ENCODE data around the gene RBM8A.

RBM8A gene

DNA sequence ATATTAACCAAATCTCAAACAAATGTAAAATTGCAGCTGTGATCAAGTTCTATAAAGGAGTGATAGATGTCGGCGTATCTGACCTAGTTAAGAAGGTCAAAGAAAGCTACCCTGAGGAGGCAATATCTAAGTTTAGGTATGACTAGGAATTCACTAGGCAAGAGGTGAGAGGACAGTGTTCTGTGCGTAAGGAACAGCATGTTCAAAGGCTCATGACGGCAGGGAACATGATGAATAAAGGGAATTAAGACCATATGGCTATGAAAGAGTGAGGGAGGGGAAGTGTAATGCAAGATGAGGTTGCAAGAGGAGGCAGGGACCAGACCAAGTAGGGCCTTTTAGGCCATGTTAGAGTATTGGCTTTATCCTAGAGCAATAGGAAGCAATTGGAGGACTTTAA, 21.9 kb upstream of the RBM8A start:
- TF ChIP-seq, protein P1, sequence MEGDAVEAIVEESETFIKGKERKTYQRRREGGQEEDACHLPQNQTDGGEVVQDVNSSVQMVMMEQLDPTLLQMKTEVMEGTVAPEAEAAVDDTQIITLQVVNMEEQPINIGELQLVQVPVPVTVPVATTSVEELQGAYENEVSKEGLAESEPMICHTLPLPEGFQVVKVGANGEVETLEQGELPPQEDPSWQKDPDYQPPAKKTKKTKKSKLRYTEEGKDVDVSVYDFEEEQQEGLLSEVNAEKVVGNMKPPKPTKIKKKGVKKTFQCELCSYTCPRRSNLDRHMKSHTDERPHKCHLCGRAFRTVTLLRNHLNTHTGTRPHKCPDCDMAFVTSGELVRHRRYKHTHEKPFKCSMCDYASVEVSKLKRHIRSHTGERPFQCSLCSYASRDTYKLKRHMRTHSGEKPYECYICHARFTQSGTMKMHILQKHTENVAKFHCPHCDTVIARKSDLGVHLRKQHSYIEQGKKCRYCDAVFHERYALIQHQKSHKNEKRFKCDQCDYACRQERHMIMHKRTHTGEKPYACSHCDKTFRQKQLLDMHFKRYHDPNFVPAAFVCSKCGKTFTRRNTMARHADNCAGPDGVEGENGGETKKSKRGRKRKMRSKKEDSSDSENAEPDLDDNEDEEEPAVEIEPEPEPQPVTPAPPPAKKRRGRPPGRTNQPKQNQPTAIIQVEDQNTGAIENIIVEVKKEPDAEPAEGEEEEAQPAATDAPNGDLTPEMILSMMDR (IDR thresholded peaks at IDR 0.05; ENCODE audit: extremely low read depth, insufficient read depth, missing control alignments), result no peak
- no peak for DNase-seq (ENCODE audit: low spot score)
- in situ Hi-C loops (cut with MboI; ENCODE audit: low pct_unique_long_range_greater_than_20kb, low sequenced_read_pairs, unreplicated experiment), result no loop called here

DNA sequence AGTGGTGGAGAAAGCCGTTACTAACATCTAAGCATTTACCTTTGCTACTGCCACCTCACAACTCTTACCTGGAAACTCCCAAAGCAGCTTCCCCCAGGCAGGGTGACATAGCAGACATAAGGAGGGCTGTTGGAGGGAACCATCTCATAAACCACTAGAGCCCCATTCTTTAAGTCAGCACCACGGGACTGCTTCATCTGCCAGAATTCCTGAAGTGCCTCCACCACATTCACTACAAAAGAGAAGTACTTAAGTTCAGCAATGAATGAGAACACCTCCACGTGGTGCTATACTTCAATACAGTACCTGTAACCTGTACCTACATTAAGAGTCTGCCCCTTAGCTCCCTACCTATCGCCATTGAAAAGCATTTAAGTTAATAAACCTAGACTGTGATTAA, 20.3 kb upstream of the RBM8A start:
- TF ChIP-seq, protein P1 (IDR thresholded peaks at IDR 0.05; ENCODE audit: extremely low read depth, insufficient read depth, missing control alignments), result no peak
- no peak for DNase-seq (ENCODE audit: low spot score)
- in situ Hi-C loops (cut with MboI; ENCODE audit: low pct_unique_long_range_greater_than_20kb, low sequenced_read_pairs, unreplicated experiment), result no loop called here

DNA sequence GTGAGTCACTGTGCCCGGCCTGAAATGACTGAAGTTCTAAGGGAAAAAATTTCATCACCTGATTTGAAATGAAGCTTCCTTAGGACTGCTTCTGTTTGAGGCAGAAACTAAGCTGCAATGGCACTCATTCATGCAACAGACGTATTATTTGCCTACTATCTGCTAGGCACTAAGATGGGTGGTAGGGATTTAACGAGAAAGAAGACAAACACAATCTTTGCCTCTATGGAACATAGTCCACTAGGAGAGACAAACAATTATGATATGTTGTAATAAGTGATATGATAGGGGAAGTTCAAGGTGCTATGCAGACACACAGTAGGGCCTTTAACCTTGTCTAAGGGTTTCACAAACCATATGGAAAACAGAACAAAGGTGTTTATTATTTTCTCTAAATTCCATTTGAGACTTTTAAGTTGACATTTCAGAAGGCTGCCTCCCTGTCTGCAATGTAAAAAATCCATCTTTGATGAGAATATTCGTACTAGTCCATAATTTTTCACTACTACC, 19.2 kb upstream of the RBM8A start:
- in situ Hi-C loops (cut with MboI; ENCODE audit: low pct_unique_long_range_greater_than_20kb, low sequenced_read_pairs, unreplicated experiment), result no loop called here
- TF ChIP-seq, protein P1 (IDR thresholded peaks at IDR 0.05; ENCODE audit: extremely low read depth, insufficient read depth, missing control alignments), result no peak
- no peak for DNase-seq (ENCODE audit: low spot score)

DNA sequence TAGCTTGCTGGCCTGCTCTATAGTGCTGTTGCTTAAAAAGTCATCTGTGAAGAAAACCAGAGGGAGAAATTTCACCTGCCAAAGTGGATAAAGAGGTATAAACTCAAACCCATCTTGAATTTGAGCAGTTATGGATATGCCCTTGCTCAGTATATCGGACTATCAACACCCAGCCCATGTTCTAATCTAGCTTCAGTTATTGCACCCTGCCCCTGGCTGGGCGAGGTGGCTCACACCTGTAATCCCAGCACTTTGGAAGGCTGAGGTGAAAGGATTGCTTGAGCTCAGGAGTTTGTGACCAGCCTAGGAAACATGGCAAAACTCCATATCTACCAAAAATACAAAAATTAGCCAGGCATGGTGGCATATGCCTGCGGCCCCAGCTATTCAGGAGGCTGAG, 17.2 kb upstream of the RBM8A start:
- no peak for DNase-seq (ENCODE audit: low spot score)
- in situ Hi-C loops (cut with MboI; ENCODE audit: low pct_unique_long_range_greater_than_20kb, low sequenced_read_pairs, unreplicated experiment), result no loop called here
- TF ChIP-seq, protein P1 (IDR thresholded peaks at IDR 0.05; ENCODE audit: extremely low read depth, insufficient read depth, missing control alignments), result no peak

DNA sequence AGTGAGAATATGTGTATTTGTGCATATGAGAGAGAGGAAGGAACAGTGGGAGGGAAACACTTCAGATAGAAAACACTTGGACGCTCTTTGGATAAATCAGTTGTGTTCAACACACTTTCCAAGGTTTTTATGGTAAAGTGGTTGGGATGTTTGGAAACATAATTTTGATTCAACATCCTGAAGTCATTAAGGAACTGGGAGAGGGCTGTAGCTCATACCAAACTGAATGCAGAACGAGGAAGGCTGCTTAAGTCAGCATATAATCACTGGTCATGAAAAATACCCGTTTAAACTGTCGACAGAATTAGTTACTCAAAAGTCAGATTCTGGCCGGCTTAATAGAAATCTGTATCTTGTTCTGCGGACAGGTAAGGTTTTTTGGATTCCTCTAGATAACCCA, 15.6 kb upstream of the RBM8A start:
- TF ChIP-seq, protein P1 (IDR thresholded peaks at IDR 0.05; ENCODE audit: extremely low read depth, insufficient read depth, missing control alignments), result no peak
- no peak for DNase-seq (ENCODE audit: low spot score)
- in situ Hi-C loops (cut with MboI; ENCODE audit: low pct_unique_long_range_greater_than_20kb, low sequenced_read_pairs, unreplicated experiment), result no loop called here

DNA sequence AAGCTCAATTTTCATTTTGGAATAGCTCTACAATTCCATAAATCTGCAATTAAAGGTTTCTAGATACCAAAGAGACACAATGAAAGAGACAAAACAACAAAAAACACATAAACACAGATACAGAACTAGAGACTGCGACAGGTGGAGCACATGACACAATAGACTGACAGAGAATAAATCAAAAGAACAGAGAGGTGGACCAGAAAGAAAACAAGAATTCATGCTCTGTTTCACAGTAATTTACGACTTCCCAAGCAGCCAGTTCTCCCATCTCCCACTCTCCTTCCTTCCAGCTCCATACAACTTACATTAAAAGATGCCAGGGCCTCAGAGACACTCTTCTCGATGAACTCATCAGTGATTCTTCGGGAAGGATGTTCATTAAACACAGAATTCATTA, 15.1 kb upstream of the RBM8A start:
- TF ChIP-seq, protein P1 (IDR thresholded peaks at IDR 0.05; ENCODE audit: extremely low read depth, insufficient read depth, missing control alignments), result no peak
- DNase-seq (ENCODE audit: low spot score), result no peak
- in situ Hi-C loops (cut with MboI; ENCODE audit: low pct_unique_long_range_greater_than_20kb, low sequenced_read_pairs, unreplicated experiment), result no loop called here

DNA sequence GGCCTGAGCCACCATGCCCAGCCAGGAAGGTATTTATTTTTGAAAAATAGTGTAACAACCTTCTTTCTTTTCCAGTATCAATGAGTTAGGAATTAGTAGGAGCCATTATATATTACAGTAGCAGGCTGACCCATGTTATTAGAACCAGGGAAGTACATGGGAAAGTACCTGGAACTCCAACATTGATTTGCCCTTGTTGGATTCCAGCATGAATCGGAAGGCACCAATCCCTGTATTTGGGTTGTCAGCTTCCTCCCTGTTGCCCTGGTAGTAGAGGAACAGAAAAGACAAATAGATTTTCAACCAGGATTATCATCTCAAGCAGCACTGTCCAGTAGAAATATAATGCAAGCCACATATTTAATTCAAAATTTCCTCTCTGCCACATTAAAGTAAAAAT, 10.2 kb upstream of the RBM8A start:
- TF ChIP-seq, protein P1 (IDR thresholded peaks at IDR 0.05; ENCODE audit: extremely low read depth, insufficient read depth, missing control alignments), result no peak
- in situ Hi-C loops (cut with MboI; ENCODE audit: low pct_unique_long_range_greater_than_20kb, low sequenced_read_pairs, unreplicated experiment), result no loop called here
- DNase-seq (ENCODE audit: low spot score), result no peak
